T-helper 2 cell treated with Interferon-gamma antibody and Interleukin-4, amounts not matched to agents 100 ng/mL and 5 ng/mL, for 36 hours (primary cell): ENCODE measurements around the gene LIPE. TPM values are rescaled to one million over a fixed set of nuclear protein-coding genes. Genes with fewer than 3 reads are reported as not detected.
"Not testable (repeated sequence)": the region's sequence is repeated elsewhere in the genome, so short reads cannot be mapped to it uniquely, and the experiment has no call there.

Source experiments
- intact Hi-C: fragments of 100-400 bp; cut with micrococcal nuclease; formaldehyde crosslinking; loops from one replicate; pipeline ENCODE4 v1.15.1; 2023
- total RNA-seq: library from RNA; stranded (reverse); gene quantifications from 2 replicates; pipeline ENCODE4 v1.2.3, GENCODE V29; 2022

Gene LIPE
- total RNA-seq, 1 donor from 2014 or later: 29.1 TPM

DNA sequence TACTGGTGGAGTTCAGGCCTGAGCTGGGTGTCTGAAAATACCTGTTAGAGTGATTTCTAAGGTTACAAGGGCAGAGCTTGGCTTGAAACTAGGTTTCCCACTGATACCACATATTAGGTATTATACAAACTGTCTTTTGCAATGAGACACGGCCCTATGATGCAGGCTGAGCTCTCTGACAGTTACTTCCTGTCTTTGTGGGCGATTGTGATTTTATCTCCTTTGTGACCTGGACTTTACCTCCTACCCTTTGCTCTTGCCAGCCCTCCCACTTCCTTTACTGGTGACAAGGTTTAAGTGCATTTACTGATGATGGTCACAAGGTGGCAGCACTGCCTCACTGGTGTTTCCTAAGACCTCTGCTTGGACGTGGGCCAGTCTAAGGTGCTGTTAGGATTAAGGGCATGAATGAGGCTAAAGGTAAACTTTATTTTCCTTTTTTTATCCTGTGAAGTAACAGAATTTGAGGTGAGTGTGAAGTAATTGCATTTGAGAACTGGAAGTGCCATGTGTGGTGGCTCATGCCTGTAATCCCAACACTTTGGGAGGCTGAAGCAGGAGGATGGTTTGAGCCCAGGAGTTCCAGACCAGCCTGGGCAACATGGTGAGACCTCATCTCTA is 23.2 kb upstream of the LIPE start:
- intact Hi-C loops: loop anchor here (1.0 kb wide), 4 partner anchors 10 to 146 kb away; no protein-coding TSS in a partner anchor

DNA sequence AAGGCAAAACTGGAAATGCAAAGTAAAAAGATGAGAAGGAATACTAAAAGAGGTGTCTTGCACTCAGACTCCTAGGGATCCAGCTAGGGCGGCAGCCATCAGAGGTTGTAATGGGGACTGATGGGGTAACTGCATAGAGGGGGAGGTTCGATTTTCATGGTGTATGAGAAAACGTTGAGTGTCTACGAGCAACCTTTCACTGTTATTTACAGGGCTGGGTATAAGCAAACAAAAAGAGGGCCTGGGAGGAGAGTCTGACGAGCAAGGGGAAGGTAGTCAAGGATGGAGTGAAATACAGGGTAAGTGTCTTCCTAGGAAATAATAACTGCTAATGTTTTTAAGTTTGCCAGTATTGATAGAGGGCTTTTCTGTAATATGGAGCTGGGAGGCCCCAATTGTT is 21.1 kb upstream of the LIPE start:
- intact Hi-C loops: not testable (repeated sequence)

DNA sequence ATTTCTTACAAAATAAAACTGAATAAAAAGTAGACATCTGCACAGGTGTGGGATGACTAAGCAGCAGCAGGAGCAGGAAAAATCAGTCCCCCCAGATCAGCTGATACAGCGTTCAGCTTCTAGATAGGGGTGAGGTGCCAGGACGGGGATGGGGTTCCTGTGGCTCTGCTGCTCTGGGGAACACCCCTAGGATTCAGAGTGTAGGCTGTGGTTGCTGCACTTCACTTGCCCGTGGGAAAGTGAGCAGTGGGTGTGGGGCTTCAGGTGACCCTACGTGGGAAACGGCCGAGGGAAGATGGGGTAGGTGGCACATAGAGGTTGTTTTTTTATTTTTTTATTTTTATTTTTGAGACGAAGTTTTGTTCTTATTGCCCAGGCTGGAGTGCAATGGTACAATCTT is 18.8 kb upstream of the LIPE start:
- intact Hi-C loops: no loop called here

DNA sequence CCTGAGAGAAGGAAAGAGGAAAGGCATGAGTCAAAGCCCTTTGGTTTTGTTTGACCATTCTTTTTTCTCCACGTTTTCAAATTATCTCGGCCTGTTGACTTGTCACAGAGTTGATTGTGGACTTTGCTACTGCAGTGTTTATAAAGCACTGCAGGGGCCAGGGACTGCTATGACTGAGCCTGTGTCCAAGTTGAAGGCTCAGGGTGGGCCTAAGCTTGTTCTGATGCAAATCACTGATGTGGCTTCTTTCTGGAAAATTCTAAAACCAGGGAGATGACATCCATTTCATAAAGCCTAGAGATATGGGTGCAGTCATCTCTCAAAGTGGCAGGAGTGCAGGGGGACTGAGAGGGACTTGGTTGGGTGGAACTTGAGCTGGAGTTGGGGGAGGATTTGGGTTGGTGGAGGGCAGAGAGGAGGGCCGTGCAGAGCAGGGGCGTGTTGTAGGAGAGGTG is 16.8 kb upstream of the LIPE start:
- intact Hi-C loops: no loop called here

DNA sequence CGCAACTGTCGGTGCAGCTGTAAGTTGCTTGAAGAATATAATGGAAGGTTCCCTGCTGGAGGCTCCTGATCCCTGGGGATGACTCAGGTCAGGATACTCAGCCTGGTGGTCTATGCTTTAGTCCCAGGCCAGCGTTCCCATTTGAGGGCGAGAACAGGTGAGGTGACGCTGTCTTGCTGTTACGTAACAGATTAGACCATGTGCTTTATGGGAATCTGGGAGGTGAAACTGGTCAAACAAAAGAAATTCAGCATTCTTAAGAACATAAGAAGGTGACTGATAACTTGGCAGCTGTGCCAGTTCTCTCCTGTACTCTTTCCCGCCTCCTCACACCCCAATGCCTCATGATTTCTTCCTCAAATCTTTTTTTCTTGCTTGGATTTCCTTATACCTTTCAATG is 15.6 kb upstream of the LIPE start, which contains the start of gene CXCL17:
Gene CXCL17, minus strand, starts transcription at position 114 of the 400 bp plus-strand sequence. CDS start 114 bp downstream, outside the sequence.
- intact Hi-C loops: no loop called here

DNA sequence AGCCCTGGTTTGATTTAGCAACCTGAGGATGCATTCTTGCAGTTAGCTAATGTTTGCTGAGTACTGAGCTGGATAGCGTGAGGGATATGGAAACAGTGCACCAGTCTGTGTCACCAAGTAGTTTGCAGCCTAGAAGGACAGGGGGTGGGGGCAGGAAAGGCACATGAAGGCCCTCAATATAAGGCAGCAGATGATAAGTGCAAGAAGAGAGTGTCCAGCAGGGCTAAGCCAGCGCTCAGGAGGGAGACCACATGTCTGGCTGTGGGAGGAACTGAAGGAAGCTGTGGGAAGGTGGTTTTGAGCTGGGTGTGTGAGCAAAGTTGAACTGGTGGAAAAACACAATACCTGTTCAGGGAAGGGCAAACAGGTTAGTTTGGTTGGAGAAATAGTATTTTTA is 13.9 kb upstream of the LIPE start:
- intact Hi-C loops: no loop called here

DNA sequence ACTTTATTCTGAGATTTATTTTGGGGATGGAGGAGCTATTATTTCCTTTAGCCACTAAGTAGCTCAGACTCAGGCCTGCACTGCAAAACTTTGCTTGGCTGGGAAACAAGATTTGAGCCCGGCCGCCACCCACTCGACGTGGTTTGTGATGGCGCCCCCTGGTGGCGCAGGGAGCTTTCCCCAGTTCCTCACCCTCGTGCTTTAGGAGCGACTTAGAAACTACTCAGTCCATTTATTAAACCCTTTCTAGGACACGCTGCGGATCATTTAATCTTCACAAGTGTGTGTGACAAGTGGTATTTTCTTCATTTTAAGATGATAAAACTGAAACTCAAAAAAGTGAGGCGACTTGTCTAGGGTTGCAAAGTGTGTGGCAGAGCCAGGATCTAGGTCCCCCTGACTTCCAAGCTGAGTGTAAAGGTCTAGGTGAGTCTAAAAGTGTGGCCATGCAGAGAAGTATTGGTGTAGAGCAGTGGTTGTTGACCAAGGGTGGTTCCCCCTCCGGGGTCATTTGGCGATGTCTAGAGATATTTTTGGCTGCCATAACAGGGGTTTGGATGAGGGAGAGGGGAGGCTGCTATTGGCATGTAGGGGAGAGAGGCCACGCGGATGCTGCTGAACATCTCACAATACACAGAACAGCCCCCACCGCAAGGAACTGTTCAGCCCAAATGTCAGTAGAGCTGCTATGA is 13.3 kb upstream of the LIPE start:
- intact Hi-C loops: loop anchor here (1.0 kb wide), 2 partner anchors 10 to 115 kb away; partner anchors contain the start of gene MEGF8

DNA sequence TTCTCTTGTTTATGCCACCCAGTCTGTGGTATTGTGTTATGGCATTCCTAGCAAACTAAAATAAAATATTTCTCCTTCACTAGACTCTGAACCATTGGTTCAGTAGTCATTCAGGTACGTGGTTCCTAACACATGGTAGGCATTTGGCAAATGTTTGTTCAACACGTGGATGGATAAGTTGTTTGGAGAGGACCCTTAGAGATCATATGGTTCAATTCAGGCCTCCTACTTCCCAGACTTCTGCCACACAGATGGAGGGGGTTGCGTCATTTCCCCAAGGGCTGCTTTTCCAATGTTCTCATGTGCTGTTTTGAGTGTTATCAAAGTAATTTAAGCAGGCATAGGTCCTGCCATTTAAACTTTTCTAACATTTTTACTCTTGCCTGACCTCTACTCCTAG is 8.8 kb upstream of the LIPE start:
- intact Hi-C loops: no loop called here

DNA sequence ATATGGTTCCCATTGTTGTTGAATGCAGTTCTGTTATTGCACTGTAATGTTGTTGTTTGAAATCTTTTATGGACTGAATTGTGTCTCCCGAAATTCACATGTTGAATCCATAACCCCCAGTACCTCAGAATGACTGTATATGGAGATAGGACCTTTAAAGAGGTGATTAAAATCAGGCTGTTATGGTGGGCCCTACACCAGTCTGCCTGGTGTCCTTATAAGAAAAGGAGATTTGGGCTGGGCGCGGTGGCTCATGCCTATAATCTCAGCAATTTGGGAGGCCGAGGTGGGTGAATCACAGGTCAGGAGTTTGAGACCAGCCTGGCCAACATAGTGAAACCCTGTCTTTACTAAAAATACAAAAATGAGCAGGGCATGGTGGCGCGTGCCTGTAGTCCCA is 8.1 kb upstream of the LIPE start:
- intact Hi-C loops: no loop called here

DNA sequence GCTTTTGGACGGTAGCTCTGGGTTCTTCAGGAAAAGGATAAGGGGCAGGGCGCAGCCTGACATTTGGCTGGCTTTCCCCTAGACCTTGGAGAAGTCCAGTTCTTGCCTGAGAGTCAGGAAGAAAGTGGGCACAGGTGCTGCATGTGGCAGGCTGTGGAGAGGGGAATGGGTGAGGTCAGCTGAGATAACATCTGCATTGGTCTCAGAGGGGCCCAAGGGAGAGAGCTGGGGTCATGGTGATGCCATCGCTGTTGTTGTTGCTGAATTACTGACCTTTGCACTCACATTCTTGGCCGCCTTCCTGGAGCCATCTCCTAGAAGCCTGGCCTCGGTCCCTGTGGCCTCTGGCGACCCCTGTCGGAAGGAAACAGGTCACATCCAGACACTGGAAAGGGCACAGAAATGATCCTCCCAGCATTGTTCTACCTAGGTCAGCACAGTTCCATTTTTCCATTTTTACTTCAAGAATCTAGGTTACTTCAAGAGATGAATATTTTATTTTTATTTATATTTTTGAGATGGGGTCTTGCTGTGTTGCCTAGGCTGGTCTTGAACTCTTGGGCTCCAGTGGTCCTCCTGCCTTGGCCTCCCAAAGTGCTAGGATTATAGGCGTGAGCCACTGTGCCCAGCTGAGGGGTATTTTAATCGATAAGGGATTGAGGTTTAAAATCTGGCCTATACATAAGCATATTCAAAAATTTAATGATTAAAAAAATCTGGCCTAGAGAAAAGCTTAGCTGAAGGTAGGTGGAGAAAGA is 6.5 kb upstream of the LIPE start:
- intact Hi-C loops: no loop called here

DNA sequence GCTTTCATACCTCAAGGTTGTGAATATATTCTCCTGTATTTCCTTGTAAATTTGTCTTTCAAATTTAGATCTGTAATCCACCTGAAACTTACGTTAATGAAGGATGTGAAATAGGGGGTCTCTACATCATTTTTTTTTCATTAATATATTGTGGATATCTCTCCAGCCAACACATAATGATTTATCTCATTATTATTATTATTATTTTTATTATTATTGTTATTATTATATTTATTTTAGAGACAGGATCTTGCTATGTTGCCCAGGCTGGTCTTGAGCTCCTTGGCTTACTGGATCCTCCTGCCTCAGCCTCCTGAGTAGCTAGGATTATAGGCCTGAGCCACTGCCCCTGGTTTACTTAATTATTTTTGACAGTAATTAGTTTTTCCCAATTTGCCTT is 4.3 kb upstream of the LIPE start:
- intact Hi-C loops: no loop called here

DNA sequence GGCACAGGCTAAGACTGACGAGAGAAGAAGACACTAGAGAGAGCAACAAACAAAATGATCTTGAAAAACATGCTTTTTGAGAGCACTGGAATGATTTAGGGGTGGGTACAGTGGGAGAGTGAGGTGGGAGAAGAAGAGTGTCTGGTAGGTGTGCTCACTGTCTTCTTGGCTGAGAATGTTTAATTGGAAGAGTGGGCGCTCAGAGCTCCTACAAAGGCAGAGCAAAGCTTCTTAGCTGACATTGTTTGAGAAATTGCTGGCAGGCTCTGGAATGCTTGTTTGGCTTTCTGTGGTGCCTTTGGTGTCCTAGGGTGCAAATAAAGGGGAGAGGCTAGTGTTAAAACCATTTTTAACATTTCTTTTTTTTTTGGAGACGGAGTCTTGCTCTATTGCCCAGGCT is 1.5 kb upstream of the LIPE start:
- intact Hi-C loops: no loop called here

DNA sequence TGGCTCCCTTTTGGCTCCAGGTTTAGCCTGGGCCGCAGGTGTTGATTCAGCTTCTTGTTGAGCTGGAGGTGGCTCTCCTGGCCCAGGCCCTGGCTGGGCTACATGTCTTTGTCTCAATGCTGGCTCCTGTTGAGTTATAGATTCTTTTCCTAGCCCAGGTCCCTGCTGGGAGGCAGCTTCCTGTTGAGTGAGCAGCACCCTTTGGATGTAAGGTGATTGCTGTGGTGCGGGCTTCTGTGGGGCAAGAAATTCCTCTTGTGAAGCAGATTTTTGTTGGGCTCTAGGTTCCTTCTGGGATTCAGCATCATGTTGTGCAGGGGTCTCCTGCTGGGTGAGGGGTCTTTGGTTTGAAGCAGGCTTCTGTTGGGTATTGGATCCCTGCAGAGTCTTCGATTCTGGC is 545 bp downstream of the LIPE start:
- intact Hi-C loops: no loop called here

DNA sequence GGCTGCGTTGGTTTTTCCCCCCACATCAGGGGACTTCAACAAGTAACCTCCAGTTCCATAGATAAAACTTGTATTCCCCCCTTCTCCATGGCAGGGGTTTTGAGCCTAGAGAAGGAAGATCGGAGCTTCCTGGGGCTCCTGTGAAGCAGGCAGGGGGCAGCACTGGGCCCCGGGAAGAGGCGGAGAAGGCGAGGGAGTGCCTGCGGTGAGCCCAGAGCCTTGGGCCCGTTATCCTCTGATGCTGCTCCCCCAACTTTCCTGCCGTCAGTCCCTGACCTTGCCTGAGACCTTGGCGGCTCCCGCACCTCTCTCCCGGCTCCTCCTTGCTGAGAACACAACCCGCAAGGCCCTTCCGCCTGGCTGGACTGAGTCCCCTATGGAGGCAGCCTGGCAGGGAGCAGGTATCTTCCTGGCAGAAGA is 2.5 kb downstream of the LIPE start:
- intact Hi-C loops: loop anchor here (5.0 kb wide), 1 partner anchor 317 kb away; no protein-coding TSS in a partner anchor

DNA sequence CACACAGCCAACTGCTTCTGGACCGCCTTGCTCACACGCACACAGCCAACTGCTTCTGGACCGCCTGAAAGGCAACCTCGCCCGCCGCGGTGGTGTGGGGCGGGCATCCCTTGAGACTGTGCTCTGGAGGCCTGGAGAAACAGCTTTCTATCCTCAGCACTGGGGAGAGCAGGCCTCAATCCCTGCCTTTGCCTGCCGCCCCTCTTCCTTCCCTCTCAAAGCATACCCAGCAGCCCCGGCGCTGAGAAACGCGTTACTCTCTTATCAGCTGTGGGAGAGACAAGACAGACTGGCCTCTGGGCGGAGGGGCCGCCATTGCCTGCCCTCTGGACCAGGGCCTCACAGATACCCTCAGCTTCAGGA is 2.9 kb downstream of the LIPE start:
- intact Hi-C loops: loop anchor here (5.0 kb wide), 1 partner anchor 317 kb away; no protein-coding TSS in a partner anchor

DNA sequence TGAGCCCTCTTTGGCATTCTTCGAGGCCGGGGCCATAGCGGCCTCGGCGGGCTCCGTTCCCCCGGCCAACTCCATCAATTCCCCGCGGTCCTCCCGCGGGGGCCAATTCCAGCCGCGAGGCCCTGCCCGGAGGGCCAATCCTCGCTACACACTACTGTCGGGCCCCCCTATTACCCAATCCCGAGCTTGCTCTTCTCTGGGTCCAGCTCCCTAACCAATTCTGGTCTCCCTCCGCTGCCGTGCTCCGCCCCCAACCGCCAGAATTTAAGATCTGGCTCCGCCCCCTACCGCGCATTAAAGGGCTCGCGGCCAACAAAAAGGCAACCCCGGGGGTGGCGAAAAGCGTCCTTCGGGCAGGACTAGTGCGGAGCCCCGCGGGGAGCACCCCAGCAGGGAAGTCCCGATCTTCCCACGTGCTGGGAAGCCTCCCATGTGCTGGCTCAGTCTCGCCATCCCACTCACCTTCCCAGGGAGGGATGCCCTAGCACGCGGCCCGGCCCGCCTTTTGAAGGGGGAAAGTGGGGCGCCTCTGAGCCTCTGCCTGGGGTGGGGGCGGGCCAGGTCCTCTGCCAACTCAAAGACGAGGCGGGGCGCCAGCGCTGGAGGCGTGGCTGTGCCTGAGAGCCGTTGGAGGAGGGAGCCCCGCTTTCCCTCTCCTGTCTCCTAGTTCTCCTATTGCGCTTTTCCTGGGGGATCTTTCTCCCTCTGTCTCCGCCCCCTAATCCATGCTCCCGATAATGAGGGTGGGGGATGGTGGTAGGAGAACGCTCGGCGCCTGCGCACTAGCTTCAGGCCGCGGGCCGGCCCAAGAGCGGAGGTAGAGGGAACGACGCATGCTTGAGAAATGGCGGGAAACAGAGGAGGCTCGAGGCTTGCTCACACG is 3.5 kb downstream of the LIPE start:
- intact Hi-C loops: loop anchor here (1.0 to 5.0 kb wide), 5 partner anchors 27 to 316 kb away; partner anchors contain the start of genes PAFAH1B3 and PRR19

DNA sequence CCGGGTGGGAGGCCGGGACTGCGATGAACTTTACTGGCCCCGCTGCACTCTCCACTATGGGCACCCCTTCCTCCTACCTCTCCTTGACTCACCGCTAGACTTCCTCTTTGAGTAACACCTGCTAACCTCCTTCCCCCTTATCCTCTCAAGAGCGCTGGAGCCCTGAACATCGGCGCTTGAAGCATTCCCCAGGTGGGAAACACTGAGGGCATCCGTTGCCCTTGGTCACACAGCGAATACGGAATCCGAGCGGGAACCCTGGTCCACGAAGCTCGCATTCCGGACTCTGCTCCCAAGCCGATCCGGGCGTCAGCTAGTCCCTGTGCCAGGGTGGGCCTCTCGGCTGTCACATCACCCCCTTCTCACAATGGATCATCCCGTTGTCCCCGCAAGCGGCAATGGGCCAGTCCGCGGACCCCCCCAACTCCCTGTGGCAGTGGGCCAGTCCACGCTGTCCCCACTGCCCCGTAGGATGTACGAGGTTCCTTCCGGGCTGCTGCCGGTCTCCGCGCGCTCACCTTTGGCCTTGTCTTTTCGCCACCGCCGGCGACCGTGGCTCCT is 4.2 kb downstream of the LIPE start:
- intact Hi-C loops: loop anchor here (1.0 to 5.0 kb wide), 5 partner anchors 26 to 316 kb away; partner anchors contain the start of genes PAFAH1B3 and PRR19

DNA sequence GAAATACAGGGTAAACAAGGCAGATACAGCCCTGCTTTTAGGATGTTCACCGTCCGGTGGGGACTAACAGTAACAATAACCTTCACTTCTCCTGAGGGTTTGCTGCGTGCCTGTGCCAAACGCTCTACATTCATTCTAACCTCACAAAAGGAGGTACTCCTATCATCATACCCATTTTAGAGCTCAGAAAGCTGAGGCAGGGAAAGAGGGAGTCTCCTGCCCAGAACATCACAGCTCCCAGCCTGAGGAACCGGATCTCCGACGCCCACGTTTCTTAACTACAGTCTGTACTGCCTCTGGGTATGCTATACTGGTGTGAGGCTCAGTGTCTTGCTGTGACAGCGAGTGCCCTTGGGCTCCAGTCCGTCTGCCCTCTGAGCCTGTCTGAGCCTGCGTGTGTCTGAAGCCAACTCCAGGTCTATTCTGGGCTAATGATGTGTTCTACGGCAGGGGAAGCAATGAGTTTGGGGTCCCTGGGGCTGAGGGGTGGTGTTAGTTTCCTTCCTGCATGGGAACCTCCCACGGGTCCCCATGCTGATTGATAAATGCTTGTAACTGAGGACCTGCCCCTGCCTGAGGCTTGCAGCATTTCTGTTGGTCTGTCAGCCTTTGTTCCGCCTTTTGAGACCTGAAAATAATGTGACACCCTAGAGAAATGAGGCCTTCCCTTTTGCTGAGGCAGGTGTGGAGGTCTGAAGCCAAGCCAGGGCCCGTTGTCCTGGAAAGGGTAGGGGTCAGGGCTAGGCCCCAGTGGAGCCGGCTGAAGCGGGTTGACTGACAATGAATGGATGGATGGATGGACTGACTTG is 4.9 kb downstream of the LIPE start:
- intact Hi-C loops: loop anchor here (2.0 to 5.0 kb wide), 2 partner anchors 25 to 315 kb away; no protein-coding TSS in a partner anchor

DNA sequence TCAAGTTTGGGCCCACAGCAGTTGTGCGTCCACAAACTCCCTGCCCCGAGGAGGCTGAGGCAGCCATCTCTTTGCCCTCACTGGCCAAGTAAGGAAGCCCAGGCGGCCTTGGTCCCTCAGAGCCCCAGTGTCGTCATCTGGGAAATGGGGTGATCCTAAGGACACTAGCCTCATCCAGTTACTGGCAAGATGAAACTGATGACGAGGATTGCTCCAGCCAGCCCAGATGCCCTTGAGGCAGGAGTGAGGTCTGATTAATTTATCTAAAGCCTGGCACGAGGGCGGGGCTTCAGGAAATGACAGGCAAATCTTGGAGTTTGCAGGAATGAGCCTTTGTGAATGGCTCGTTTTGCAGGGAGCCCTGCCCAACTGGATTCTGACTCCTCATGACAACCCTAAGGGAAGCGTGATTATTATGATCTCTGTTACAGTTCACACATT is 5.6 kb downstream of the LIPE start:
- intact Hi-C loops: loop anchor here (2.0 to 5.0 kb wide), 2 partner anchors 25 to 314 kb away; no protein-coding TSS in a partner anchor
